Measurements from ENCODE around the gene STON2. TPM values are rescaled to one million over a fixed set of nuclear protein-coding genes. Genes with fewer than 3 reads are reported as not detected.

The STON2 gene
- polyA plus RNA-seq, 2 donors = 8.5 to 20.4 TPM

GRCh38 chr14:81427348-81428058 is 27.4 kb upstream of the STON2 start:
- Histone ChIP-seq H3K27me3 (ENCODE audit: control insufficient read depth in 1 of 2, insufficient read depth in 2 of 2, low read length in 2 of 2) (no peaks in the 10 kb centered on the region), H3K4me3 (ENCODE audit: low read depth in 1 of 2, low read length in 2 of 2) (no peak overlapping the region), H3K27ac (ENCODE audit: low read depth in 2 of 2, low read length in 1 of 2) (peak overlapping the region in 1 of 2 donors; percentile 36), H3K36me3 (ENCODE audit: control insufficient read depth in 2 of 2, insufficient read depth in 2 of 2, low read length in 1 of 2) (no peaks in the 10 kb centered on the region), H3K4me1 (ENCODE audit: control insufficient read depth in 2 of 2, insufficient read depth in 2 of 2, low read length in 1 of 2) (peaks cover 0 to 4% of the 10 kb centered on the region in 2 donors), H3K9me3 (ENCODE audit: control insufficient read depth in 2 of 2, insufficient read depth in 1 of 2, low read depth in 1 of 2, low read length in 1 of 2) (no peaks in the 10 kb centered on the region)
- WGBS, 2 donors = 18 to 27% methylated on average over 8 of the region's 8 CpGs

GRCh38 chr14:81423504-81423903 is 23.4 kb upstream of the STON2 start:
- Histone ChIP-seq H3K4me3 (ENCODE audit: low read depth in 1 of 2, low read length in 2 of 2) (no peak overlapping the region), H3K27ac (ENCODE audit: low read depth in 2 of 2, low read length in 1 of 2) (peak overlapping the region in 1 of 2 donors; percentile 24), H3K9me3 (ENCODE audit: control insufficient read depth in 2 of 2, insufficient read depth in 1 of 2, low read depth in 1 of 2, low read length in 1 of 2) (no peaks in the 10 kb centered on the region), H3K4me1 (ENCODE audit: control insufficient read depth in 2 of 2, insufficient read depth in 2 of 2, low read length in 1 of 2) (peaks cover 0 to 4% of the 10 kb centered on the region in 2 donors), H3K27me3 (ENCODE audit: control insufficient read depth in 1 of 2, insufficient read depth in 2 of 2, low read length in 2 of 2) (no peaks in the 10 kb centered on the region), H3K36me3 (ENCODE audit: control insufficient read depth in 2 of 2, insufficient read depth in 2 of 2, low read length in 1 of 2) (no peaks in the 10 kb centered on the region)
- WGBS, 2 donors = 66% methylated on average over 6 of the region's 6 CpGs

- H3K4me3 ChIP-seq (ENCODE audit: low read depth in 1 of 2, low read length in 2 of 2) = no peak overlapping the region
- WGBS, 2 donors = 70 to 85% methylated on average over 3 of the region's 3 CpGs
- no peak overlapping the region for H3K27ac ChIP-seq (ENCODE audit: low read depth in 2 of 2, low read length in 1 of 2)
- no peaks in the 10 kb centered on the region for H3K27me3 ChIP-seq (ENCODE audit: control insufficient read depth in 1 of 2, insufficient read depth in 2 of 2, low read length in 2 of 2)
- H3K9me3 ChIP-seq (ENCODE audit: control insufficient read depth in 2 of 2, insufficient read depth in 1 of 2, low read depth in 1 of 2, low read length in 1 of 2) = no peaks in the 10 kb centered on the region
- H3K4me1 ChIP-seq (ENCODE audit: control insufficient read depth in 2 of 2, insufficient read depth in 2 of 2, low read length in 1 of 2) = no peaks in the 10 kb centered on the region
- H3K36me3 ChIP-seq (ENCODE audit: control insufficient read depth in 2 of 2, insufficient read depth in 2 of 2, low read length in 1 of 2) = no peaks in the 10 kb centered on the region
Observed at GRCh38 chr14:81418057-81418790, 18.1 kb upstream of the STON2 start.

GRCh38 chr14:81416981-81417380 is 16.9 kb upstream of the STON2 start:
- H3K9me3 ChIP-seq (ENCODE audit: control insufficient read depth in 2 of 2, insufficient read depth in 1 of 2, low read depth in 1 of 2, low read length in 1 of 2) = no peaks in the 10 kb centered on the region
- WGBS, 2 donors = 80 to 81% methylated on average over 7 of the region's 7 CpGs
- no peaks in the 10 kb centered on the region for H3K36me3 ChIP-seq (ENCODE audit: control insufficient read depth in 2 of 2, insufficient read depth in 2 of 2, low read length in 1 of 2)
- no peaks in the 10 kb centered on the region for H3K4me1 ChIP-seq (ENCODE audit: control insufficient read depth in 2 of 2, insufficient read depth in 2 of 2, low read length in 1 of 2)
- H3K27ac ChIP-seq (ENCODE audit: low read depth in 2 of 2, low read length in 1 of 2) = no peak overlapping the region
- H3K4me3 ChIP-seq (ENCODE audit: low read depth in 1 of 2, low read length in 2 of 2) = no peak overlapping the region
- H3K27me3 ChIP-seq (ENCODE audit: control insufficient read depth in 1 of 2, insufficient read depth in 2 of 2, low read length in 2 of 2) = no peaks in the 10 kb centered on the region

GRCh38 chr14:81416194-81416952 is 16.2 kb upstream of the STON2 start:
- H3K4me1 ChIP-seq (ENCODE audit: control insufficient read depth in 2 of 2, insufficient read depth in 2 of 2, low read length in 1 of 2) = no peaks in the 10 kb centered on the region
- no peaks in the 10 kb centered on the region for H3K36me3 ChIP-seq (ENCODE audit: control insufficient read depth in 2 of 2, insufficient read depth in 2 of 2, low read length in 1 of 2)
- H3K9me3 ChIP-seq (ENCODE audit: control insufficient read depth in 2 of 2, insufficient read depth in 1 of 2, low read depth in 1 of 2, low read length in 1 of 2) = no peaks in the 10 kb centered on the region
- WGBS, 2 donors = 80 to 83% methylated on average over 8 of the region's 8 CpGs
- H3K27me3 ChIP-seq (ENCODE audit: control insufficient read depth in 1 of 2, insufficient read depth in 2 of 2, low read length in 2 of 2) = no peaks in the 10 kb centered on the region
- no peak overlapping the region for H3K4me3 ChIP-seq (ENCODE audit: low read depth in 1 of 2, low read length in 2 of 2)
- no peak overlapping the region for H3K27ac ChIP-seq (ENCODE audit: low read depth in 2 of 2, low read length in 1 of 2)

GRCh38 chr14:81415781-81416180 is 15.7 kb upstream of the STON2 start:
- 85 to 86% methylated on average over 4 of the region's 4 CpGs for WGBS, 2 donors
- Histone ChIP-seq H3K36me3 (ENCODE audit: control insufficient read depth in 2 of 2, insufficient read depth in 2 of 2, low read length in 1 of 2) (no peaks in the 10 kb centered on the region), H3K27me3 (ENCODE audit: control insufficient read depth in 1 of 2, insufficient read depth in 2 of 2, low read length in 2 of 2) (no peaks in the 10 kb centered on the region), H3K9me3 (ENCODE audit: control insufficient read depth in 2 of 2, insufficient read depth in 1 of 2, low read depth in 1 of 2, low read length in 1 of 2) (no peaks in the 10 kb centered on the region), H3K4me1 (ENCODE audit: control insufficient read depth in 2 of 2, insufficient read depth in 2 of 2, low read length in 1 of 2) (no peaks in the 10 kb centered on the region), H3K4me3 (ENCODE audit: low read depth in 1 of 2, low read length in 2 of 2) (no peak overlapping the region), H3K27ac (ENCODE audit: low read depth in 2 of 2, low read length in 1 of 2) (no peak overlapping the region)

- H3K36me3 ChIP-seq (ENCODE audit: control insufficient read depth in 2 of 2, insufficient read depth in 2 of 2, low read length in 1 of 2) = no peaks in the 10 kb centered on the region
- no peaks in the 10 kb centered on the region for H3K27me3 ChIP-seq (ENCODE audit: control insufficient read depth in 1 of 2, insufficient read depth in 2 of 2, low read length in 2 of 2)
- 83 to 87% methylated on average over 4 of the region's 4 CpGs for WGBS, 2 donors
- H3K4me3 ChIP-seq (ENCODE audit: low read depth in 1 of 2, low read length in 2 of 2) = no peak overlapping the region
- no peaks in the 10 kb centered on the region for H3K9me3 ChIP-seq (ENCODE audit: control insufficient read depth in 2 of 2, insufficient read depth in 1 of 2, low read depth in 1 of 2, low read length in 1 of 2)
- no peaks in the 10 kb centered on the region for H3K4me1 ChIP-seq (ENCODE audit: control insufficient read depth in 2 of 2, insufficient read depth in 2 of 2, low read length in 1 of 2)
- H3K27ac ChIP-seq (ENCODE audit: low read depth in 2 of 2, low read length in 1 of 2) = no peak overlapping the region
Observed at GRCh38 chr14:81414123-81414522, 14.0 kb upstream of the STON2 start.

GRCh38 chr14:81412779-81413178 is 12.7 kb upstream of the STON2 start:
- Histone ChIP-seq H3K36me3 (ENCODE audit: control insufficient read depth in 2 of 2, insufficient read depth in 2 of 2, low read length in 1 of 2) (no peaks in the 10 kb centered on the region), H3K27me3 (ENCODE audit: control insufficient read depth in 1 of 2, insufficient read depth in 2 of 2, low read length in 2 of 2) (no peaks in the 10 kb centered on the region), H3K4me1 (ENCODE audit: control insufficient read depth in 2 of 2, insufficient read depth in 2 of 2, low read length in 1 of 2) (no peaks in the 10 kb centered on the region), H3K4me3 (ENCODE audit: low read depth in 1 of 2, low read length in 2 of 2) (no peak overlapping the region), H3K27ac (ENCODE audit: low read depth in 2 of 2, low read length in 1 of 2) (no peak overlapping the region), H3K9me3 (ENCODE audit: control insufficient read depth in 2 of 2, insufficient read depth in 1 of 2, low read depth in 1 of 2, low read length in 1 of 2) (no peaks in the 10 kb centered on the region)
- WGBS, 2 donors = 81 to 83% methylated on average over 19 of the region's 19 CpGs

GRCh38 chr14:81408595-81408994 is 8.5 kb upstream of the STON2 start:
- Histone ChIP-seq H3K27me3 (ENCODE audit: control insufficient read depth in 1 of 2, insufficient read depth in 2 of 2, low read length in 2 of 2) (no peaks in the 10 kb centered on the region), H3K4me1 (ENCODE audit: control insufficient read depth in 2 of 2, insufficient read depth in 2 of 2, low read length in 1 of 2) (no peaks in the 10 kb centered on the region), H3K9me3 (ENCODE audit: control insufficient read depth in 2 of 2, insufficient read depth in 1 of 2, low read depth in 1 of 2, low read length in 1 of 2) (no peaks in the 10 kb centered on the region), H3K36me3 (ENCODE audit: control insufficient read depth in 2 of 2, insufficient read depth in 2 of 2, low read length in 1 of 2) (no peaks in the 10 kb centered on the region), H3K4me3 (ENCODE audit: low read depth in 1 of 2, low read length in 2 of 2) (no peak overlapping the region), H3K27ac (ENCODE audit: low read depth in 2 of 2, low read length in 1 of 2) (no peak overlapping the region)
- WGBS, 2 donors = 49 to 56% methylated on average over 1 of the region's 1 CpG
